Astrocyte of the cerebellum (primary cell): Measurements from ENCODE around the gene MFF.
A peak's percentile ranks its signal among the peaks of the same experiment; 100 is the strongest.
"Not testable (repeated sequence)": the region's sequence is repeated elsewhere in the genome, so short reads cannot be mapped to it uniquely, and the experiment has no call there.

Experiments used
- DNase-seq: peaks from one replicate; pipeline ENCODE4 v3.0.0-alpha.2; 2011; ENCODE audit warnings: low read depth
- H3K4me3 ChIP-seq: 2 replicates; pipeline ENCODE4 v1.5.1; 2011; ENCODE audit warnings: mild to moderate bottlenecking, low read depth, low read length, moderate library complexity
- CTCF ChIP-seq: IDR thresholded peaks from 2 replicates; pipeline ENCODE4 v1.5.1; 2012; ENCODE audit warnings: low read length, low read depth, moderate library complexity, mild to moderate bottlenecking; ENCODE audit errors: missing control alignments
- in situ Hi-C: cut with HindIII; loops from 2 replicates; pipeline ENCODE4 v1.10.0; 2017; ENCODE audit warnings: low sequenced_read_pairs

Gene MFF

GRCh38 chr2:227379095-227379494, 54.0 kb downstream of the MFF start, which contains the start of gene TM4SF20:
TSS of gene TM4SF20 (minus strand) at chr2:227379306. CDS start at chr2:227379268, 38 bp downstream.
- TF ChIP-seq CTCF: no peak
- no peak within 1 kb of the TSS for H3K4me3 ChIP-seq
- in situ Hi-C loops: no loop called here
- no peak for DNase-seq

DNA sequence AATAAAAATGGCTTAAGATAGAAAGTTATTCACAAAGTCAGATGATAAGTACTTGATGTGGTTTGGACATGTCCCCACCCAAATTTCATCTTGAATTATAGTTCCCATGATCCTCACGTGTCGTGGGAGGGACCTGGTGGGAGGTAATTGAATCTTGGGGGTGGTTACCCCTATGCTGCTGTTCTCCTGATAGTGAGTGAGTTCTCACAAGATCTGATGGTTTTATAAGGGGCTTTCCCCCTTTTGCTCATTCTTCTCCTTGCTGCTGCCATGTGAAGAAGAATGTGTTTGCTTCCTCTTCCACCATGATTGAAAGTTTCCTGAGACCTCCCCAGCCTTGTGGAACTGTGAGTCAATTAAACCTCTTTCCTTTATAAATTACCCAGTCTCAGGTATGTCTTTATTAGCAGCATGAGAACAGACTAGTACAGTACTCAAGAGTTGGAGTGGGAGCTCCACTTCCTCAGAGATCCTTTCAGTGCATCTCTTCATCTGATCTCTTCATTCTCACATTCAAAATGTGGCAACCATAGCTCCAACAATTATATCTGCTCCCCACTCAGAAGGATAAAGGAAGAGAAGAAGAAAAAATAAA, 57.3 kb downstream of the MFF start:
- in situ Hi-C loops, H3K4me3 ChIP-seq, DNase-seq: not testable (repeated sequence)

GRCh38 chr2:227383686-227384085, 58.6 kb downstream of the MFF start:
- DNase-seq: no peak
- no peak overlapping the region for H3K4me3 ChIP-seq
- in situ Hi-C loops: no loop called here
- no peak for TF ChIP-seq CTCF

GRCh38 chr2:227386630-227387029, 61.6 kb downstream of the MFF start:
- in situ Hi-C loops: no loop called here
- no peak for DNase-seq
- no peak overlapping the region for H3K4me3 ChIP-seq
- TF ChIP-seq CTCF: no peak

GRCh38 chr2:227387583-227387982, 62.5 kb downstream of the MFF start, which contains the start of gene SCYGR1:
TSS of gene SCYGR1 (minus strand) at chr2:227387949. CDS start at chr2:227387949, 0 bp downstream.
- H3K4me3 ChIP-seq, in situ Hi-C loops, DNase-seq: not testable (repeated sequence)

DNA sequence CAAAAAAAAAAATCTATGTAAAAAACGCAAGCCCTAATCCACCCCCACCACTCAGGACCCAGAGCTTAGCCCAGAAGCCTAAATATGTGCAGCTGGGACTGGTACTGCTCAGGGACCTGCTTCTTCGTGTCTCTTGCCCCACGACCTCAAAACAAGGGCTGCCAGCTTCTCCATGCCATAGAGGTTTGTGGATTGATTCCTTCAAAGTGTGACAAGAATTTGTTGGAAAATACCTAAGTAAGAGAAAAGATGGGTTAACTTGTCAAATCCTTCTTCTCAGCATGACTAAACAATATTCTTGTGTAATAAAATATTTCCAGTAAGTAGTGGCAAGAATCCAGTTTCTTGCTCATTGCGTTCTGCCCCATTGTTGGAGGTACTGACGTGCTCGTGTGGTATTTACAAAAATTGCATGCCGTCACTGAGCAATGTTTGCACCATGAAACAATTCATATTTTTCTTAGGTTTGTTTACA, 63.5 kb downstream of the MFF start:
- DNase-seq: peak; percentile 93
- in situ Hi-C loops: no loop called here
- no peak for TF ChIP-seq CTCF
- H3K4me3 ChIP-seq: no peak overlapping the region

DNA sequence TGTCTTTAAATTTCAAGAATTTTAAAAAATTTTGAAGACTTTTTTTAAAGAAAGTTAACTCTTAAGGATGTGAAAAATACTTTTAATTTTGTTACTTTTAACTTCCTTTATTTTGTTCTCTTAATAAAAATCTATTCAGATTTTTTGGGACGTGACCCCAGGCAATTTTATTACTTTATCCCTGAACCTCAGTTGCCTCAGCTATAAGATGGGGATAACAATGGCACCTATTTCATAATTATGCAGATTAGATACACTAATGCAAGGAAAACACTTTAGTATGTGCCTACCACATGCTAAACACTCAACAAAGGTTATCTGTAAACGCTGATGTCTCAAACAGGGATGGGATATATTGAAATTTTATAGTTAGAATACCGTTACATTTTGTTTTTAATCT, 64.2 kb downstream of the MFF start:
- DNase-seq: no peak
- H3K4me3 ChIP-seq: no peak overlapping the region
- TF ChIP-seq CTCF: no peak
- in situ Hi-C loops: no loop called here
